GM21737 (cell line): ENCODE measurements around the gene RAD51B.
"Not testable (repeated sequence)": the region's sequence is repeated elsewhere in the genome, so short reads cannot be mapped to it uniquely, and the experiment has no call there.

ENCODE experiments used
- ATAC-seq: cut with Tn5 transposase; IDR thresholded peaks from one replicate; pipeline ENCODE4 v1.9.1; 2021; ENCODE audit warnings: mild to moderate bottlenecking, moderate library complexity; ENCODE audit not compliant: unreplicated experiment

Gene RAD51B

GRCh38 chr14:68062651-68063050 lies 243.1 kb downstream of the RAD51B start:
- ATAC-seq = no peak

- ATAC-seq = no peak
These were observed 245.7 kb downstream of the RAD51B start for GRCh38 chr14:68065322-68065721.

- no peak for ATAC-seq
These were observed 255.3 kb downstream of the RAD51B start for GRCh38 chr14:68074765-68075381.

GRCh38 chr14:68075382-68076029 lies 255.9 kb downstream of the RAD51B start:
- ATAC-seq = no peak

DNA sequence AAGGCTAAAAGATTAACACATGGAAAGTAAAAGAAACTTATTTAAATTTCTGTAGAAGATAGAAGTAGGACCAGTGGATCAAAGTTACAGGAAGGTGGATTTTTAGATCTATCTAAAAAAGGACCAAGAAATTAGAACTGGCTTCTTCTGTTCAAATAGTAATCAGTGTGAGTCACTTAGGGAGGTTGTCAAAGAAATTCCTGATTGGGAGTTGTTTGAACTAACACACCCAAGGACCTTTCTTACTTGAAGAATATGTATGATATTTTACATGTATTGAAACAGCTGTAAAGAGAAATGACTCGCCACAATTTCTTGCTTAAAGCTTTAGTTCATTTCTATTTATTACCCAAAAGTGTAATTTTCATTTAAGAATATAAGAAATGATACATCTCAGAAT lies 256.9 kb downstream of the RAD51B start:
- ATAC-seq = no peak

DNA sequence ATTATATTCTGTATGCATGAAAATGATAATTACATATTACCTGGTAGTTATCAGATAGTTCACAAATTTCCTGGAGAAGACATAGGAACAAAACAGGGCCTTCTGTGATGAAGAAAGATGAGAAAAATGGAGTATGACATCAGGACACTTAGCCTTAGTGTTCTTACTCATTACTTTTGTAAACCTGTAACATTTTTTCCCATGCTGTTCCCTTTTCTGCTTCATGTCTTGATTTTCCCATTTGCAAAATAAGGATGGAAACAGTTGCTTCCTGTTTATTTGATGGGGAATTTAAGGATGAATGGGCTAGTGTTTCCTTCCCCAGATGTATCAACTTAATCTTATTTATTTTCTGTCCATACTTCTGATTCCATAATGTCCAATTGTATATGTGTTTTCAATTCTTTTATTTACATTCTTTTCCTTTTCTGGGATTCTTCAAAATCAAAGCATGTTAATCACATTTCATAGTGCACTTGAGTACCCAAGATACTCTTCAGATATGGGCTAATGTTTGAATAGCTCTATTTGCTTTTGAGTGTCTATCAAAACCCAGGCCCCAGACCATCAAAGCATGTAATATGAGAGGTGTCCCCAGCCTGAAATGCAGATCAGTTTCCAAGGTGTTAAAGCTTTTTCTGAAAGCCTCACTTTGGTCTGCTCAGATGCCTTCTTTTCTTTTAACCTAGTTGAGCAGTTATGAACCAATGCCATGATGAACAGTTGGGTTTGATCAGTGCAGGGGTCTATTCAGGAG lies 260.5 kb downstream of the RAD51B start:
- ATAC-seq = no peak

GRCh38 chr14:68081489-68081888 lies 261.9 kb downstream of the RAD51B start:
- ATAC-seq = no peak

- no peak for ATAC-seq
These were observed 263.2 kb downstream of the RAD51B start for GRCh38 chr14:68082698-68083291.

DNA sequence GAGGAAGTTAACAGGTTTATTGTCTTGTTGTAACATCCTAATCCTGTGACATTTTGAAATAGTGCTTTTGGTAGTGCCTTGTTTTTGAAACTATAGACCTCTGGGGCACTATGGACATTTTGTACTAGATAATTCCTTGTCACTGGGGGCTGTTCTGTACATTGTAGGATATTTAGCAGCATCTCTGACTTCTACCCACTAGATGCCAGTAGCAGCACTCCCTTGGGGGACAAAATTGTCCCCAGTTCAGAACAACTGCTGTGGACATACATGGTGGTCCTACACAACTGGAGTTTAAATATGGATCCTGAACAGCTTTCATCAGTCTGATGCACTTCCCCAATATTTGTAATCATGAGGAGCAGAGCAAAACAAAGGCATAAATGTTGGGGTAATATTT lies 264.7 kb downstream of the RAD51B start:
- no peak for ATAC-seq

DNA sequence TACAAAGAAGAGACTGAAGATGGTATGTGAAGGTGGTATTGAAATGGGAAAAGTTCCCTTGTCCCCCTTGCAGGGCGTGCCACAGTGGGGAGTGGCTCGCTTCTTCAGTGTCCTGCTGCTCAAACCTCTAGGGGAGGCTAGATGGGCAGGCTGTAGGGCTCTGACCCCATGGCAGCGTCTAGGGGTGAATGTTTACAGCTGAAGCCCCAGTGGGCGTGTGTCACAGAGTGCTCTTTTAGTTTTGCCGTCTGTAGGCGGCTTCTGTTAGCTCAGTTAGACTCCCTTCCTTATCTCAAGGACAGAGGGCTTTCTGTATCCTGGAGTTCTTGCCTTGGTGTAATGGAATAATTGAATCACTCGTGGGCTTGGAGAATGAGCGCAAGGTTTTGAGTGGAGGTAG lies 266.2 kb downstream of the RAD51B start:
- no peak for ATAC-seq

DNA sequence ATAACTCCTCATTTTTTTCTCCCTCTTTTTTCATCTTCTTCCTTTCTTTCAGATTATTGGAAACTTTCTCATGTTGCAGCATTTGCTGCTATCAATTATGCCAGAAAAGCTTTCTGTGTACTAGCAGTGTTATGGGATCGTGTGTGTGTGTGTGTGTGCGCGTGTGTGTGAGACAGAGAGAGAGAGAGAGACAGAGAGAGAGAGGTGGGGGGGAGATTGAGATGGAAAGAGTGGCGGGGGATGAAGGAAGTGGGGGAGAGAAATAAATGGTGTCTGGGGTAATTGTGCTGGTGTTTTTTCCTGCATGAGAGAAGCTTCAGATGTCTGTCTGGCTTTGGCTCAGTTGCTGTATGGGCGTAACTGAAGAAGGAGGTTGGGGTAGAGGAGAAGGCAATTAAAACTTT lies 268.9 kb downstream of the RAD51B start:
- ATAC-seq = no peak

DNA sequence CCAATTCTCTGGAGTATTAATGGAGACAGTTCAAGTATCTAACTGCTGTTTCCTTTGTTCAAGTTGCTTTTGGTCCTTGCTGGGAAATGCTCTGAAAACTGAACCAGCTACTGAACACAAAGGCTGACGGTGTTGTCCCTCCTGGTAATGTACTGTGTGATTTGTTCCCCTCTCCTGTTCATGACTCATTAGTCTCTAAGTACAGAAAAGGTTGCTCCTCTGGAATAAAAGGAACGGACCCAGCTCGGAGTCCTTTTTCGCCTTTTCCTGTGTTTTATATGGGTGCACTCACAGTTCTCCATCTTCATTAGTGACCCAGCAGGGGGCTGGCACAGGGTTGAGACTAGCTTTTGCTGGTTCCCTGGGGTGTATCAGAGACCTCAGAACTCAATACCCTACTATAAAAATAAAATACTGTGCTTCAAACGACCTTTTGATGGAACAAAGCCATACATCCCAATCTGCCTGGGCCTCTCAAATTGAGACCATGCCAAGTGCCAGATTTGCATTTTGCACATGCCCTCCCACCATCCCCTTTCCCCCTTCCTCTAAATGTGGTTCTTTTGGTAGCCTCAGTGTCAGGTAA lies 269.7 kb downstream of the RAD51B start:
- no peak for ATAC-seq

DNA sequence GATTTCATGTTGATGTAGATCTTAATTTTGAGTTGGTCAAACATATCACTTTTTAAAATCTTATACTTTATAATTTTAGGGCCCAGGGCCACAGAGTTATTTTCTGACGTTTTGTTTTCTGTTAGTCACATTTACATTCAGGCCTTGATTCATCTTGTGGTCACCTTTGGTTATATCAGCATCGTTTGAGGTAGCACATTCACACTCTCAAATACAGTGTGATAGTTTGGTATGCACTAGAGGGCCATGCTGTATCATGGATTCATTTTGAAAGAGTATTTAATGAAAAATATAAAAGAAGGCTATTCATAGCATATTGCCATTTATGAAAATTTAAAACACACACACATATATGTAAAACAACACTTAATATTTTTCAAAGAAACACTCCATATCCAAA lies 274.6 kb downstream of the RAD51B start:
- ATAC-seq = no peak

DNA sequence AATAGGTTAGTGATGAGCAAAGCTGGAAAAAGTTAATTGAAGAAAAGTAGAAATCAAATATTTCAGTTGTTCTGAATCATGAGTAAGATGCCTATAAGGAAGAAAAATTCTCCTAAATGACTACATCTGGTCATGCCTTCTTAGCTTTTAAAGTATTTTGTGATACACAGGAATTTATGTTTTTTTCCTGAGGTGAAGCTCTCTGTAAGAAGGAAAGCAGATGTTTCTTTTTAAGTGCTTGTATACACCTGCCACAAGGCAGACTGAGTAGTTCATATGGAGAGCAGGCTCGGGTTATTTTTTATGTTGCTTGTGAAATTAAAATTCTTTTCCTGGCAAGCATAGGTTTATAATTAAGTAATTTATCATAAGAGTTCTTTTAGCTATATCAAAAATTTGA lies 275.2 kb downstream of the RAD51B start:
- no peak for ATAC-seq

GRCh38 chr14:68097727-68098126 lies 278.1 kb downstream of the RAD51B start:
- no peak for ATAC-seq

DNA sequence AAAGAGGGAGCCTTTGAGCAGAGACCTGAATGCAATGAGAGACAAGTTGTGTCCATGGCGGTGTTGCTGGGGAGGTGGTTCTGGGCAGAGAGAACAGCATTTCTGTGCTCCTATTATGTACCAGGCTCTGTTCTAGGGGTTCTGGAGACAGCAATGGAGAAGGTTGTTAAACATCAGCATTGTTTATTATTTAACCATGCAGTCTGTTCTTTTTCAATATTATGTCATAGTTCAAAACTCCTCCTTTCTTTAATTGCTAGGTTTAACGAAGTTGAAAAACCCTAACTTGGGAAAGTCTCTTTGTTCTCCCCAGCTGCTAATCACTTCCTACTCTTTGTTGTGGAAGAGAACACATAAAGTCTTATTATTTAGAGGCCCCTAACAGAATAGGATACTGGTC lies 279.3 kb downstream of the RAD51B start:
- ATAC-seq = no peak

- no peak for ATAC-seq
These were observed 280.0 kb downstream of the RAD51B start for GRCh38 chr14:68099495-68100045.

- ATAC-seq = not testable (repeated sequence)
These were observed 282.2 kb downstream of the RAD51B start for GRCh38 chr14:68101715-68102301.

- ATAC-seq = no peak
These were observed 284.3 kb downstream of the RAD51B start for GRCh38 chr14:68103853-68104252.

DNA sequence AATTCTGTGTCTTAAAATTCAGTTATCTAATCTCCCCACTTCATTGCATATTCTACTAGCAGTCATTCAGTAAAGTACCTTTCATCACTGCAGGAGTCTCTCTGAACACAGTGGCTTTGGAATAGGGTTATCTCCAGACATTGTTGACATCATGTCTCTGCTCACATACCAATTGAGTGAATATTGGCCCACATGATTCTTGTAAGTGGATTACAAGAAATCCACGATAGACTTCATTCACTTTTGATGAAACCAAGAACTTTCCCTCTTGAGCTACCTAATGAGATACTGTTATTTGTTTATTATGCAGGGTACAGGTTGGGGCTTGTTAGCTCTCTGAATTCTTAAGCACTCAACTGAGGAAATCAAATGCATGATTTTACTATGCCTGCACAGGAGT lies 284.9 kb downstream of the RAD51B start:
- ATAC-seq = no peak

DNA sequence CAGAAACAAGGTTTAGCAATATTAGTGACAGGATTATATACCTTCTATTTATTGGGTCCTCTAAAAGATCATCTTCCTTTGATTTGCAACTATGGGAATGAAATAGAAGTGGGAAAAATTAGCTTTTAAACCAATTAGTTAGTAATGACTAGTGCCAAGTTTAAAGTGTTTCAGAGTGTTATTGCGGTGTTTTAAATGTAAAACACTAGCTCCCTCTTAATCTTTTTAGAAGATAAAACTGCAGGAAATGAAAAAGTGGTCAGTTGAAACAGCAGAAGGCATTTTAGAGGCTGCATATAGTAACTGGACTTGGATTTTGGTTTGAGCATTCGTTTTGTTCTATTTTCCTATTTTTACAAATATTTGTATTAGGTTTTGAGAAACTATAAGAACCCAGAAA lies 286.2 kb downstream of the RAD51B start:
- no peak for ATAC-seq
